Right atrium auricular region (tissue), 2 donors: ENCODE measurements around the gene TOM1L2. TPM values are rescaled to one million over a fixed set of nuclear protein-coding genes. Genes with fewer than 3 reads are reported as not detected.

ENCODE experiments used
- DNase-seq: peaks from one replicate; pipeline ENCODE4 v3.0.0-alpha.2; 2019; ENCODE audit warnings: low spot score
- H3K27ac ChIP-seq, 2 donors: fragments of 200-600 bp; sonication (generic); 1 replicate in 1 of 2; 2 replicates in 1 of 2; pipeline ENCODE4 v1.5.1; 2016 to 2019
- H3K27me3 ChIP-seq, 2 donors: fragments of 200-600 bp; sonication (generic); one replicate each; pipeline versions ENCODE4 v1.5.1 to v1.6.0; 2017 to 2019
- H3K36me3 ChIP-seq: fragments of 200-600 bp; sonication (generic); one replicate; pipeline ENCODE4 v1.5.1; 2016
- H3K4me1 ChIP-seq, 2 donors: fragments of 200-600 bp; sonication (generic); one replicate each; pipeline versions ENCODE4 v1.5.1 to v1.6.0; 2017 to 2019
- H3K4me3 ChIP-seq, 2 donors: fragments of 200-600 bp; sonication (generic); 1 replicate in 1 of 2; 2 replicates in 1 of 2; pipeline ENCODE4 v1.5.1; 2017 to 2019; ENCODE audit warnings: mild to moderate bottlenecking in 1 of 2, moderate library complexity in 1 of 2
- H3K9me3 ChIP-seq, 2 donors: fragments of 200-600 bp; sonication (generic); one replicate each; pipeline ENCODE4 v1.5.1; 2019
- CTCF ChIP-seq, 2 donors: fragments of 200-600 bp; sonication (generic); IDR thresholded peaks; one replicate each; pipeline ENCODE4 v1.5.1; 2019; ENCODE audit warnings: antibody characterized with exemption in 2 of 2
- total RNA-seq, 2 donors: library from RNA; depleted of rRNA; stranded (reverse); fragments of >200 nt; gene quantifications; one replicate each; pipeline ENCODE4 v1.1.0, GENCODE V29; 2016

The TOM1L2 gene
- total RNA-seq, 2 donors from 2014 or later: 186 to 347 TPM

DNA sequence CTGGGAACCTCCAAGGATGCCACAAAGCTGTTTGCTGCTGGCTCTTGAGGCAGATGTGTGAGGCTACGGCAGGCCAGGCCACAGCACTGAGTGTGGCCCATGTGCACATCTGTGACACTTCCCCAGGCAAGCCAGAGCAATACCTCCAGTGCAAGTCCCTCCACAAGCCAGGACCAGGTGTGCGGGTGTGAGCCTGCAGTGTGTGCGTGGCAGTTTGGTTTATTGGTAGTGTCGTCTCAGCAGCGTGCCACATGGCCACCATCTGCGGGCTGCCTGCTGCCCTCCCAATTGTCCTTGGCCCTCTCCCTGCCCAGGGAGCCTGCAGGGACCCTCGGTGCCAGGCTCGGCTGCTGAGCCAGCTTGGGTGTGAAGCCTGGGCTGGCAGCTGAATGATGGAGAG, 125.6 kb downstream of the TOM1L2 start:
- TF ChIP-seq CTCF (IDR thresholded peaks at IDR 0.05): no peak
- DNase-seq: no peak
- H3K27ac ChIP-seq: peak overlapping the region in 1 of 2 donors; percentile 19
- peaks cover 0 to 55% of the 10 kb centered on the region in 2 donors for H3K4me1 ChIP-seq
- H3K27me3 ChIP-seq: no peaks in the 10 kb centered on the region
- peaks cover 17% of the 10 kb centered on the region for H3K36me3 ChIP-seq
- no peaks in the 10 kb centered on the region for H3K9me3 ChIP-seq
- no peak overlapping the region for H3K4me3 ChIP-seq

DNA sequence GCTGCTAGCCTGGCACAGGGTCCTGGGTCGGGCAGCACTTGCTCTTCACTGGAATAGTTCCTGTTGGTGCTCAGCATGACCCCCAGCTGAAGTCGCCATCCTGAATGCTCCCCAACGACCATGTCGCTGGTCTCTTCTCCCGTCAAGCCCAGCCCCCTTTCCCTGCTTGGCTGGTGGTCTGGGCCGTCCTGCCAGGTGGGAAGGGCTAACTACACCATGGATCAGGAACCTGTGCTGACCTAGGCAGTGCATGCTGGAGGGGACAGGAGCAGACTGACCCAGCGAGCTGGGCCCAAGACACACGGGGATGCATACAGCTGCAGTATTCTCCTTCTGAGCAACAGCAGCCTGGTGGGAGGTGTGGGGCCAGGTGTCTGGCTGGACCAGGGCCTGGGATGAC, 126.2 kb downstream of the TOM1L2 start:
- Histone ChIP-seq H3K9me3 (no peaks in the 10 kb centered on the region), H3K4me3 (no peak overlapping the region), H3K4me1 (peaks cover 0 to 55% of the 10 kb centered on the region in 2 donors), H3K36me3 (peaks cover 17% of the 10 kb centered on the region), H3K27ac (no peak overlapping the region), H3K27me3 (no peaks in the 10 kb centered on the region)
- DNase-seq: no peak
- TF ChIP-seq CTCF (IDR thresholded peaks at IDR 0.05): no peak

DNA sequence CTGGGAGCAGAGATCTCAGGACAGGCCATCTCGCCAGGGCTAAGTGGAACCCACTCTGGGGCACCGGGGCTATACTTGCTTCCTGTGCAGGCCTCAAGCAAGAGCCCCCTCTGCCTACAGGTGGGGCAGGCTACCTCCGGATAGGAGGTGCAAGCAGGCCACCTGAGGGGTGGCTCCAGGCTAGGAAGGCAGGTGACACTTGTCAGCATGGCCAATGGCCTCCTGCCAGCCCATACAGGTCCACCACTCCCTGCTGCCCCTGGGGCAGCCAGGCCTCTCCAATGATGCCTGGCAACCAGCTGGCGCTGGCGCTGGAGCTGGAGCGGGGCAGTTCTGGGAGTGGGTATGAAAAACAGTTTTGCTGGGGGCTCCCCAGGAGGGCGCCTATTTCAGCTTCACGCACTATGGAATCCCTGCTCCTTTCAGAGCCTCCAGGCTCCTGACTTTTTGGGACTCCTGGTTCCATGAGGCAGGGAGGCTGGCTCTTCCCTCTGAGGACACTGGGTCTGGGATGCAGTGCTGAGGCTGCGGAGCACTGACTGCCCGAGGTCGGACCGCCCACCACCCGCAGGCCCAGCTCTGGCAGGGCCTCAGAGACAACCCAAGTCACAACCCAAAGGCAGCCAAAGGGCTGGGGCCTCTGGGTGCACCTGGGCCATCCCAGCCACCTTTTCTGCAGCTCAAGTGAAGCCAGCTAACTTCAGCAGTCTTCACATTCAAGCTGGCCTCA, 127.0 kb downstream of the TOM1L2 start:
- H3K27ac ChIP-seq: no peak overlapping the region
- DNase-seq: no peak
- H3K4me1 ChIP-seq: peaks cover 0 to 55% of the 10 kb centered on the region in 2 donors
- no peak overlapping the region for H3K4me3 ChIP-seq
- peaks cover 17% of the 10 kb centered on the region for H3K36me3 ChIP-seq
- no peak for TF ChIP-seq CTCF (IDR thresholded peaks at IDR 0.05)
- no peaks in the 10 kb centered on the region for H3K9me3 ChIP-seq
- H3K27me3 ChIP-seq: no peaks in the 10 kb centered on the region

DNA sequence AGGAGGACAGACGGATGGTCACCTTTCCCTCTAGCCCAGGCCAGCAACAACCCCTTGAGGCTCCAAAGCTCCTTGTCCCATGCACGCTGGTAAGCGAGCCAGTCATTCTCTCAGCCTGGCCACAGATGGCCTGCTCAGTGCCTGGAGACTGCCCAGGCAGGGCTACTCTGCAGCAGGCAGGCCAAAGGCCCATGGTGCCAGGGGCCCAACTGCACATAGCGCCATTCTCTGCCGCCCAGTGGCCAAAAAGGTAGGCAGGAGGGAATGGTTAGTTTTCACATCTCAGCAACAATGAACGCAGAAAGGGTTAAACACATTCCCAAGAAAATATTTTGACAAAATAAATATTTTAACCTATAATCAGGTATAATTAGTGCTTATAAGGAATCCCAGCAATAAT, 127.7 kb downstream of the TOM1L2 start:
- Histone ChIP-seq H3K9me3 (no peaks in the 10 kb centered on the region), H3K4me3 (no peak overlapping the region), H3K4me1 (peaks cover 0 to 53% of the 10 kb centered on the region in 2 donors), H3K27ac (no peak overlapping the region), H3K36me3 (peaks cover 17% of the 10 kb centered on the region), H3K27me3 (no peaks in the 10 kb centered on the region)
- TF ChIP-seq CTCF (IDR thresholded peaks at IDR 0.05): no peak
- DNase-seq: no peak

GRCh38 chr17:17844079-17844478, 128.1 kb downstream of the TOM1L2 start:
- DNase-seq: no peak
- Histone ChIP-seq H3K4me3 (no peak overlapping the region), H3K9me3 (no peaks in the 10 kb centered on the region), H3K27me3 (no peaks in the 10 kb centered on the region), H3K36me3 (peaks cover 17% of the 10 kb centered on the region), H3K4me1 (peaks cover 0 to 53% of the 10 kb centered on the region in 2 donors), H3K27ac (no peak overlapping the region)
- no peak for TF ChIP-seq CTCF (IDR thresholded peaks at IDR 0.05)

DNA sequence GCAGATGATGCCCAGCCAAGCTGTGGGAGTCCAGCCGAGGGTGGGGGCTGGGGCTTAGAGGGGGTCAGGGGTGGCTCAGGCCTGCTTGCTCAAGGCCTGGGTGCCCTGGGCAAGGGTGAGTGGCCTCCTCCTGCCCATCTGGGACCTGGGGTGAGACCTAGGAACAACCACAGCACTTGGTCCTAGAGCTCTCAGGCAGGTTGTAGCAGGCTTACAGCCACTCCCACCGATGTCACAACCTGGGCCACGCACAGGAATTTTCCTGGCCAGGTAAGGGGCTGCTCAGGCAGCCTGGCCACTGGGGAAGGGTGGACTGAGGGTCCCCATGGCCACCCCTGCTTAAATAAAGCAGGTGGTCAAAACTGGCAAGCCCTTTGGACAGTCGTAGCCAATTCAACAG, 129.1 kb downstream of the TOM1L2 start:
- TF ChIP-seq CTCF (IDR thresholded peaks at IDR 0.05): no peak
- Histone ChIP-seq H3K4me3 (no peak overlapping the region), H3K27me3 (no peaks in the 10 kb centered on the region), H3K27ac (peak overlapping the region; percentile 42 to 100), H3K36me3 (peaks cover 17% of the 10 kb centered on the region), H3K4me1 (peaks cover 0 to 53% of the 10 kb centered on the region in 2 donors), H3K9me3 (no peaks in the 10 kb centered on the region)
- DNase-seq: no peak
